Measurements from ENCODE around the gene PHLDA2. TPM values are rescaled to one million over a fixed set of nuclear protein-coding genes. Genes with fewer than 3 reads are reported as not detected.

PHLDA2 gene
- total RNA-seq, 2 experiments from 2014 or later, result 0.16 to 0.34 TPM

DNA sequence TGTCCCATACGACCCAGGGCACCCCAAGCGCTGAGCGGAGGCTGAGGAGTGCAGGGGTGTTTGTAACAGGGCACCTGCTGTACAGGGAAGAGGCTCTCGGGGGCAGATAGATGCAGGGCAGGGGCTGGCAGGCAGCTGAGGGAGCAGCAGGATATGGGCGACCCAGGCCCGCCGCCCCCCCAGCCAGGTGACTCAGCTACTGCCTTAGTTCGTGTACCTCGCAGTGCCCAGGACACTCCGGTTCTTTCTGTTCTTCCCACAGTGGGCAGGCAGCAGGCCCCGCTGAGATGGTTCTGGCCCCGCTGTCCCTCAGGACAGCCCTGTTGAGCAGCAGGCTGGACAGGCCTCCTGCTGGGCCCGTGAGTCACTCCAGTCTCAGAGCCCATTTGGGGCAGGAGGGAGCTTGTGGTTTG lies 16.2 kb downstream of the PHLDA2 start:
- H3K9me3 ChIP-seq (ENCODE audit: low read length), result no peaks in the 10 kb centered on the region
- no peak overlapping the region for H3K4me2 ChIP-seq (ENCODE audit: low read length)
- H3K4me1 ChIP-seq (ENCODE audit: insufficient read depth, low read length, poor library complexity, severe bottlenecking), result peaks cover 18% of the 10 kb centered on the region
- CTCF ChIA-PET (ENCODE audit: unreplicated experiment), result no interaction called here
- TF ChIP-seq CTCF (conservative IDR thresholded peaks at IDR 0.05; ENCODE audit: low read length) (no peak), EZH2phosphoT487 (IDR thresholded peaks at IDR 0.05; ENCODE audit: borderline replicate concordance, low read depth, low read length) (no peak)
- no peaks in the 10 kb centered on the region for H3K79me2 ChIP-seq (ENCODE audit: insufficient read depth, low read depth, low read length)
- intact Hi-C loops (cut with micrococcal nuclease; ENCODE audit: unreplicated experiment), result no loop called here
- no peaks in the 10 kb centered on the region for H3K36me3 ChIP-seq (ENCODE audit: insufficient read depth, low read length)
- H3K9me2 ChIP-seq (ENCODE audit: insufficient read depth, low read length), result no peaks in the 10 kb centered on the region
- POLR2A ChIA-PET, result no interaction called here
- no peaks in the 10 kb centered on the region for H4K20me1 ChIP-seq (ENCODE audit: insufficient read depth, low read length)
- H2AFZ ChIP-seq (ENCODE audit: low read length), result no peak overlapping the region
- no peak overlapping the region for H3K4me3 ChIP-seq (ENCODE audit: low read depth, low read length, poor library complexity, severe bottlenecking)
- H3K27ac ChIP-seq (ENCODE audit: low read depth, low read length, poor library complexity, severe bottlenecking), result no peak overlapping the region
- BruUV-seq (replicated peaks), result no TSS peak
- no peak for DNase-seq (ENCODE audit: low spot score)

- TF ChIP-seq EZH2phosphoT487 (IDR thresholded peaks at IDR 0.05; ENCODE audit: borderline replicate concordance, low read depth, low read length), result no peak
- TF ChIP-seq CTCF (conservative IDR thresholded peaks at IDR 0.05; ENCODE audit: low read length), result no peak
- POLR2A ChIA-PET, result no interaction called here
- H3K4me3 ChIP-seq (ENCODE audit: low read depth, low read length, poor library complexity, severe bottlenecking), result no peak overlapping the region
- DNase-seq (ENCODE audit: low spot score), result no peak
- CTCF ChIA-PET (ENCODE audit: unreplicated experiment), result no interaction called here
- H3K36me3 ChIP-seq (ENCODE audit: insufficient read depth, low read length), result no peaks in the 10 kb centered on the region
- no peaks in the 10 kb centered on the region for H3K79me2 ChIP-seq (ENCODE audit: insufficient read depth, low read depth, low read length)
- no TSS peak for BruUV-seq (replicated peaks)
- peaks cover 18% of the 10 kb centered on the region for H3K4me1 ChIP-seq (ENCODE audit: insufficient read depth, low read length, poor library complexity, severe bottlenecking)
- no peak overlapping the region for H3K27ac ChIP-seq (ENCODE audit: low read depth, low read length, poor library complexity, severe bottlenecking)
- H2AFZ ChIP-seq (ENCODE audit: low read length), result no peak overlapping the region
- no peaks in the 10 kb centered on the region for H3K9me3 ChIP-seq (ENCODE audit: low read length)
- no peak overlapping the region for H3K4me2 ChIP-seq (ENCODE audit: low read length)
- intact Hi-C loops (cut with micrococcal nuclease; ENCODE audit: unreplicated experiment), result no loop called here
- no peaks in the 10 kb centered on the region for H3K9me2 ChIP-seq (ENCODE audit: insufficient read depth, low read length)
- H4K20me1 ChIP-seq (ENCODE audit: insufficient read depth, low read length), result no peaks in the 10 kb centered on the region
These were observed 16.7 kb downstream of the PHLDA2 start for GRCh38 chr11:2912498-2912897.

GRCh38 chr11:2911785-2912391 lies 17.3 kb downstream of the PHLDA2 start:
- no peaks in the 10 kb centered on the region for H3K79me2 ChIP-seq (ENCODE audit: insufficient read depth, low read depth, low read length)
- intact Hi-C loops (cut with micrococcal nuclease; ENCODE audit: unreplicated experiment), result no loop called here
- H3K9me2 ChIP-seq (ENCODE audit: insufficient read depth, low read length), result no peaks in the 10 kb centered on the region
- TF ChIP-seq EZH2phosphoT487 (IDR thresholded peaks at IDR 0.05; ENCODE audit: borderline replicate concordance, low read depth, low read length), result no peak
- no peak for TF ChIP-seq CTCF (conservative IDR thresholded peaks at IDR 0.05; ENCODE audit: low read length)
- ChIA-PET POLR2A (no interaction called here), CTCF (ENCODE audit: unreplicated experiment) (no interaction called here)
- H3K36me3 ChIP-seq (ENCODE audit: insufficient read depth, low read length), result no peaks in the 10 kb centered on the region
- no peaks in the 10 kb centered on the region for H3K9me3 ChIP-seq (ENCODE audit: low read length)
- H2AFZ ChIP-seq (ENCODE audit: low read length), result no peak overlapping the region
- no peaks in the 10 kb centered on the region for H4K20me1 ChIP-seq (ENCODE audit: insufficient read depth, low read length)
- H3K4me3 ChIP-seq (ENCODE audit: low read depth, low read length, poor library complexity, severe bottlenecking), result no peak overlapping the region
- no TSS peak for BruUV-seq (replicated peaks)
- no peak overlapping the region for H3K27ac ChIP-seq (ENCODE audit: low read depth, low read length, poor library complexity, severe bottlenecking)
- peaks cover 18% of the 10 kb centered on the region for H3K4me1 ChIP-seq (ENCODE audit: insufficient read depth, low read length, poor library complexity, severe bottlenecking)
- DNase-seq (ENCODE audit: low spot score), result no peak
- H3K4me2 ChIP-seq (ENCODE audit: low read length), result no peak overlapping the region

Data from OCI-LY7 (cell line).